ENCODE measurements around the gene TRIM14.

TRIM14 gene

DNA sequence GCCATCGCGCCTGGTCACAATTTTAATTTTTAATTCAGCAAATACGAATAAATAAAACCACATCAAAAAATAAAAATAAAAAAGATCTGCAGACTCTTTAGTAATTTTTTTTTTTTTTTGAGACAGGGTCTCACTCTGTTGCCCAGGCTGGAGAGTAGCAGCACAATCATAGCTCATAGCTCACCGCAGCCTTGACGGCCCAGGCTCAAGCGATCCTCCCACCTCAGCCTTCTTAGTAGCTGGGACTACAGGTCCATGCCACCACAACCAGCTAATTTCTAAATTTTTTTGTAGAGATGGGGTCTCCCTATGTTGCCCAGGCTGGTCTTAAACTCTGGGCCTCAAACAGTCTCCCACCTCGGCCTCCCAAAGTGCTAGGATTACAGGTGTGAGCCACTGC, 48.3 kb downstream of the TRIM14 start:
- Histone ChIP-seq H4K8ac (ENCODE audit: low read length) (no peak overlapping the region), H2BK5ac (ENCODE audit: low read depth, low read length, poor library complexity, severe bottlenecking) (no peak overlapping the region), H3K27me3 (ENCODE audit: control insufficient read depth in 1 of 2, insufficient read depth in 1 of 2, low read length in 2 of 2) (no peaks in the 10 kb centered on the region), H2BK15ac (ENCODE audit: low read depth, poor library complexity, severe bottlenecking) (no peak overlapping the region), H3K36me3 (ENCODE audit: control insufficient read depth in 1 of 2, insufficient read depth in 2 of 2, low read depth in 1 of 2, low read length in 2 of 2) (peaks cover 22 to 24% of the 10 kb centered on the region in 2 experiments), H3K9me3 (ENCODE audit: control insufficient read depth, low read length) (no peaks in the 10 kb centered on the region), H3K14ac (ENCODE audit: low read length in 2 of 2) (no peak overlapping the region), H2AK5ac (ENCODE audit: low read length, severe bottlenecking) (no peak overlapping the region), H4K91ac (ENCODE audit: low read length) (no peak overlapping the region), H2AFZ (ENCODE audit: low read depth, low read length) (no peak overlapping the region), H3K79me1 (replicated peaks; ENCODE audit: low read length, poor library complexity, severe bottlenecking) (peaks cover 30% of the 10 kb centered on the region), H3K9ac (ENCODE audit: low read length) (no peak overlapping the region), H3K18ac (ENCODE audit: low read depth in 1 of 2, low read length in 2 of 2) (no peak overlapping the region), H3K27ac (ENCODE audit: low read length, poor library complexity, severe bottlenecking) (no peak overlapping the region), H2BK12ac (ENCODE audit: low read length in 2 of 2) (no peak overlapping the region), H3K4ac (ENCODE audit: low read depth in 1 of 2, low read length in 2 of 2) (no peak overlapping the region), H3K23ac (ENCODE audit: low read length in 2 of 2) (no peak overlapping the region), H2BK120ac (ENCODE audit: low read depth, low read length) (no peak overlapping the region), H3K4me2 (ENCODE audit: low read length, poor library complexity, severe bottlenecking) (no peak overlapping the region), H3K4me1 (ENCODE audit: control insufficient read depth, insufficient read depth, low read depth, low read length) (peaks cover 7% of the 10 kb centered on the region), H3K4me3 (ENCODE audit: insufficient read depth in 1 of 2, low read depth in 1 of 2, low read length in 2 of 2) (no peak overlapping the region)
- DNase-seq, result no peak
- whole genome bisulfite sequencing, result 100% methylated on average over 4 of the region's 7 CpGs

DNA sequence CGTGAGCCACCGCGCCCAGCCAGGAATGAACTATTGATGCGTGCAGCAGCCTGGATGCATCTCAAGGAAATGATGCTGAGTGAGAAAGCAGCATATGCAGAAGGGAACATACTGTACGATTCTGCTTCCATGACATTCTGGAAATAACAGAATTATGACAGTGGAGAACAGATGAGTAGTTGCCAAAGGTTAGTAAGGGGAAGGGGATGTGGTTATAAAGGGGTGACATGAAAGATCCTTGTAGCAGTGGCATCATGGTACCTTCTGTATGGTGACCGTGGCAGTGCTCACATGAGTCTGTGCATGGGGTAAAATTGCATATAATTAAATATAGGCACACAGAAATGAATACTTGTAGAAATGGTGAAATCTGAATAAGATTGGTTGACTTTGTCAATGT, 49.5 kb downstream of the TRIM14 start:
- H2BK5ac ChIP-seq (ENCODE audit: low read depth, low read length, poor library complexity, severe bottlenecking), result no peak overlapping the region
- no peak overlapping the region for H2BK15ac ChIP-seq (ENCODE audit: low read depth, poor library complexity, severe bottlenecking)
- H4K8ac ChIP-seq (ENCODE audit: low read length), result no peak overlapping the region
- no peak overlapping the region for H4K91ac ChIP-seq (ENCODE audit: low read length)
- no peak overlapping the region for H2BK12ac ChIP-seq (ENCODE audit: low read length in 2 of 2)
- H3K9me3 ChIP-seq (ENCODE audit: control insufficient read depth, low read length), result no peaks in the 10 kb centered on the region
- H2AFZ ChIP-seq (ENCODE audit: low read depth, low read length), result no peak overlapping the region
- H3K36me3 ChIP-seq (ENCODE audit: control insufficient read depth in 1 of 2, insufficient read depth in 2 of 2, low read depth in 1 of 2, low read length in 2 of 2), result peaks cover 25 to 34% of the 10 kb centered on the region in 2 experiments
- no peak overlapping the region for H3K4me3 ChIP-seq (ENCODE audit: insufficient read depth in 1 of 2, low read depth in 1 of 2, low read length in 2 of 2)
- no peak overlapping the region for H3K4ac ChIP-seq (ENCODE audit: low read depth in 1 of 2, low read length in 2 of 2)
- H3K27ac ChIP-seq (ENCODE audit: low read length, poor library complexity, severe bottlenecking), result no peak overlapping the region
- H3K4me2 ChIP-seq (ENCODE audit: low read length, poor library complexity, severe bottlenecking), result no peak overlapping the region
- over 99% methylated on average over 6 of the region's 6 CpGs for WGBS
- no peak overlapping the region for H2BK120ac ChIP-seq (ENCODE audit: low read depth, low read length)
- H3K18ac ChIP-seq (ENCODE audit: low read depth in 1 of 2, low read length in 2 of 2), result no peak overlapping the region
- no peak for DNase-seq
- H3K14ac ChIP-seq (ENCODE audit: low read length in 2 of 2), result no peak overlapping the region
- H3K27me3 ChIP-seq (ENCODE audit: control insufficient read depth in 1 of 2, insufficient read depth in 1 of 2, low read length in 2 of 2), result no peaks in the 10 kb centered on the region
- H3K23ac ChIP-seq (ENCODE audit: low read length in 2 of 2), result no peak overlapping the region
- peaks cover 32% of the 10 kb centered on the region for H3K79me1 ChIP-seq (replicated peaks; ENCODE audit: low read length, poor library complexity, severe bottlenecking)
- peaks cover 6% of the 10 kb centered on the region for H3K4me1 ChIP-seq (ENCODE audit: control insufficient read depth, insufficient read depth, low read depth, low read length)
- H3K9ac ChIP-seq (ENCODE audit: low read length), result no peak overlapping the region
- no peak overlapping the region for H2AK5ac ChIP-seq (ENCODE audit: low read length, severe bottlenecking)

DNA sequence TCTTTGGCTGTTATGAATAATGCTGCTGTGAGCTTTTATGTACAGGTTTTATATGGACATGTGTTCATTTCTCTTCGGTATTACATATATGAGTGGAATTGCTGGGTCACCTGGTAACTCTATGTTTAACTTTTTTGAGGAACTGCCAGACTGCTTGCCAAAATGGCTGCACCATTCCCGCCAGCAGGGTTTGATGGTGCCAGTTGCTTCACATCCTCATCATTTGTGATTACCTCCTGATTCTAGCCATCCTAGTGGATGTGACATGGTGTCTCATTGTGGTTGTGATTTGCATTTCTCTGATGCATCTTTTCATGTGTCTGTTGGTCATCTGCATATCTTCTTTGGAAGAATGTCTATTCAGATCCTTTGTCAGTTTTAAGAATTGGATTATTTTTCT, 51.8 kb downstream of the TRIM14 start:
- peaks cover 34 to 47% of the 10 kb centered on the region in 2 experiments for H3K36me3 ChIP-seq (ENCODE audit: control insufficient read depth in 1 of 2, insufficient read depth in 2 of 2, low read depth in 1 of 2, low read length in 2 of 2)
- H3K9ac ChIP-seq (ENCODE audit: low read length), result no peak overlapping the region
- H3K4me1 ChIP-seq (ENCODE audit: control insufficient read depth, insufficient read depth, low read depth, low read length), result peaks cover 4% of the 10 kb centered on the region
- H3K14ac ChIP-seq (ENCODE audit: low read length in 2 of 2), result no peak overlapping the region
- no peak overlapping the region for H3K18ac ChIP-seq (ENCODE audit: low read depth in 1 of 2, low read length in 2 of 2)
- peaks cover 34% of the 10 kb centered on the region for H3K79me1 ChIP-seq (replicated peaks; ENCODE audit: low read length, poor library complexity, severe bottlenecking)
- H2BK120ac ChIP-seq (ENCODE audit: low read depth, low read length), result no peak overlapping the region
- H3K27me3 ChIP-seq (ENCODE audit: control insufficient read depth in 1 of 2, insufficient read depth in 1 of 2, low read length in 2 of 2), result no peaks in the 10 kb centered on the region
- no peak overlapping the region for H2AK5ac ChIP-seq (ENCODE audit: low read length, severe bottlenecking)
- H4K8ac ChIP-seq (ENCODE audit: low read length), result no peak overlapping the region
- no peak for DNase-seq
- H3K4ac ChIP-seq (ENCODE audit: low read depth in 1 of 2, low read length in 2 of 2), result no peak overlapping the region
- H2BK12ac ChIP-seq (ENCODE audit: low read length in 2 of 2), result no peak overlapping the region
- H2AFZ ChIP-seq (ENCODE audit: low read depth, low read length), result no peak overlapping the region
- H3K27ac ChIP-seq (ENCODE audit: low read length, poor library complexity, severe bottlenecking), result no peak overlapping the region
- H3K4me3 ChIP-seq (ENCODE audit: insufficient read depth in 1 of 2, low read depth in 1 of 2, low read length in 2 of 2), result no peak overlapping the region
- H3K9me3 ChIP-seq (ENCODE audit: control insufficient read depth, low read length), result no peaks in the 10 kb centered on the region
- H3K4me2 ChIP-seq (ENCODE audit: low read length, poor library complexity, severe bottlenecking), result no peak overlapping the region
- no peak overlapping the region for H3K23ac ChIP-seq (ENCODE audit: low read length in 2 of 2)
- no peak overlapping the region for H2BK15ac ChIP-seq (ENCODE audit: low read depth, poor library complexity, severe bottlenecking)
- WGBS, result 96% methylated on average over 2 of the region's 2 CpGs
- no peak overlapping the region for H4K91ac ChIP-seq (ENCODE audit: low read length)
- no peak overlapping the region for H2BK5ac ChIP-seq (ENCODE audit: low read depth, low read length, poor library complexity, severe bottlenecking)

DNA sequence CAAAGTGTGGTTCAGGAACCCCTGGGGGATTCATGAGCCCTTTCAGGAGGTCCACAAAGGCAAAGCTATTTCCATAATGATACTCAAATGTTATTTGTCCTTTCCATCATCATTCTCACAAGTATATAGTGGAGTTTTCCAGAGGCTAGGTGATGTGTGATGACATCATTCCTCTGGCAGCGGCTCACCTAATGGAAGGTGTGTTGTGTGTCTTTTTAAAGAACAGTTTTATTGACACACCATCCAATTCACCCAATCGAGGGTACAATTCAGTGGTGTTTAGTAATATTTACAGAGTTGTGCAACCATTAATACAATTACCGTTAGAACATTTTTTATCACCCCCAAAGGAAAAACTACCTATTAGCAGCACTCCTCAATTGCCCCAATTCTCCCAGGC, 52.8 kb downstream of the TRIM14 start:
- Histone ChIP-seq H3K79me1 (replicated peaks; ENCODE audit: low read length, poor library complexity, severe bottlenecking) (peaks cover 29% of the 10 kb centered on the region), H3K27ac (ENCODE audit: low read length, poor library complexity, severe bottlenecking) (no peak overlapping the region), H3K18ac (ENCODE audit: low read depth in 1 of 2, low read length in 2 of 2) (no peak overlapping the region), H2BK12ac (ENCODE audit: low read length in 2 of 2) (no peak overlapping the region), H2BK5ac (ENCODE audit: low read depth, low read length, poor library complexity, severe bottlenecking) (no peak overlapping the region), H3K14ac (ENCODE audit: low read length in 2 of 2) (no peak overlapping the region), H3K4me2 (ENCODE audit: low read length, poor library complexity, severe bottlenecking) (no peak overlapping the region), H2BK15ac (ENCODE audit: low read depth, poor library complexity, severe bottlenecking) (no peak overlapping the region), H3K9me3 (ENCODE audit: control insufficient read depth, low read length) (no peaks in the 10 kb centered on the region), H4K8ac (ENCODE audit: low read length) (no peak overlapping the region), H3K4me1 (ENCODE audit: control insufficient read depth, insufficient read depth, low read depth, low read length) (peaks cover 4% of the 10 kb centered on the region), H3K4ac (ENCODE audit: low read depth in 1 of 2, low read length in 2 of 2) (no peak overlapping the region), H3K36me3 (ENCODE audit: control insufficient read depth in 1 of 2, insufficient read depth in 2 of 2, low read depth in 1 of 2, low read length in 2 of 2) (peaks cover 34 to 47% of the 10 kb centered on the region in 2 experiments), H3K23ac (ENCODE audit: low read length in 2 of 2) (no peak overlapping the region), H3K27me3 (ENCODE audit: control insufficient read depth in 1 of 2, insufficient read depth in 1 of 2, low read length in 2 of 2) (no peaks in the 10 kb centered on the region), H3K9ac (ENCODE audit: low read length) (no peak overlapping the region), H2BK120ac (ENCODE audit: low read depth, low read length) (no peak overlapping the region), H3K4me3 (ENCODE audit: insufficient read depth in 1 of 2, low read depth in 1 of 2, low read length in 2 of 2) (no peak overlapping the region), H2AFZ (ENCODE audit: low read depth, low read length) (no peak overlapping the region), H4K91ac (ENCODE audit: low read length) (no peak overlapping the region), H2AK5ac (ENCODE audit: low read length, severe bottlenecking) (no peak overlapping the region)
- no peak for DNase-seq
- WGBS, result 98% methylated on average over 2 of the region's 3 CpGs
